Measurements from ENCODE around the gene PPP2R2C. TPM values are rescaled to one million over a fixed set of nuclear protein-coding genes. Genes with fewer than 3 reads are reported as not detected.

PPP2R2C gene
- total and polyA plus RNA-seq, 7 experiments from 2014 or later = not detected

GRCh38 chr4:6386091-6386490 lies 86.3 kb downstream of the PPP2R2C start:
- Histone ChIP-seq H3K27me3 (ENCODE audit: control insufficient read depth in 2 of 2, insufficient read depth in 2 of 2, low read length in 2 of 2) (no peaks in the 10 kb centered on the region), H3K27ac (ENCODE audit: low read depth, low read length) (no peak overlapping the region), H3K4me1 (ENCODE audit: control insufficient read depth in 2 of 2, insufficient read depth in 2 of 2, low read length in 2 of 2) (no peaks in the 10 kb centered on the region), H3K9me3 (ENCODE audit: control insufficient read depth in 2 of 3, low read length in 3 of 3) (no peaks in the 10 kb centered on the region), H3K36me3 (ENCODE audit: control insufficient read depth in 2 of 3, insufficient read depth in 3 of 3, low read length in 3 of 3) (no peaks in the 10 kb centered on the region), H3K4me3 (ENCODE audit: low read length) (no peak overlapping the region)
- Mint-ChIP-seq H3K27ac (no peak overlapping the region), H3K36me3 (no peaks in the 10 kb centered on the region), H3K4me1 (no peaks in the 10 kb centered on the region), H3K27me3 (peaks cover 0 to 38% (median 16%) of the 10 kb centered on the region in 5 donors), H3K9me3 (peaks cover 0 to 2% (median 0%) of the 10 kb centered on the region in 11 donors), H3K4me3 (no peak overlapping the region)
- intact Hi-C loops (cut with micrococcal nuclease) = no loop called here
- no peak for DNase-seq
- ChIA-PET POLR2A (no interaction called here), CTCF (no interaction called here)
- ATAC-seq = no peak

GRCh38 chr4:6385288-6385687 lies 87.1 kb downstream of the PPP2R2C start:
- intact Hi-C loops (cut with micrococcal nuclease) = no loop called here
- Mint-ChIP-seq H3K36me3 (no peaks in the 10 kb centered on the region), H3K4me3 (no peak overlapping the region), H3K27ac (no peak overlapping the region), H3K27me3 (peaks cover 0 to 38% (median 16%) of the 10 kb centered on the region in 5 donors), H3K4me1 (no peaks in the 10 kb centered on the region), H3K9me3 (peaks cover 0 to 2% (median 0%) of the 10 kb centered on the region in 11 donors)
- POLR2A ChIA-PET = no interaction called here
- no peak overlapping the region for H3K4me3 ChIP-seq (ENCODE audit: low read length)
- ATAC-seq (no peak), DNase-seq (no peak)
- no peaks in the 10 kb centered on the region for H3K4me1 ChIP-seq (ENCODE audit: control insufficient read depth in 2 of 2, insufficient read depth in 2 of 2, low read length in 2 of 2)
- no peaks in the 10 kb centered on the region for H3K36me3 ChIP-seq (ENCODE audit: control insufficient read depth in 2 of 3, insufficient read depth in 3 of 3, low read length in 3 of 3)
- no peaks in the 10 kb centered on the region for H3K27me3 ChIP-seq (ENCODE audit: control insufficient read depth in 2 of 2, insufficient read depth in 2 of 2, low read length in 2 of 2)
- no peak overlapping the region for H3K27ac ChIP-seq (ENCODE audit: low read depth, low read length)
- CTCF ChIA-PET = no interaction called here
- H3K9me3 ChIP-seq (ENCODE audit: control insufficient read depth in 2 of 3, low read length in 3 of 3) = no peaks in the 10 kb centered on the region

GRCh38 chr4:6384541-6384940 lies 87.9 kb downstream of the PPP2R2C start:
- CTCF ChIA-PET = no interaction called here
- DNase-seq = no peak

GRCh38 chr4:6383929-6384328 lies 88.5 kb downstream of the PPP2R2C start:
- DNase-seq = no peak
- Histone ChIP-seq H3K9me3 (ENCODE audit: control insufficient read depth in 2 of 3, low read length in 3 of 3) (no peaks in the 10 kb centered on the region), H3K27me3 (ENCODE audit: control insufficient read depth in 2 of 2, insufficient read depth in 2 of 2, low read length in 2 of 2) (no peaks in the 10 kb centered on the region), H3K27ac (ENCODE audit: low read depth, low read length) (no peak overlapping the region), H3K4me1 (ENCODE audit: control insufficient read depth in 2 of 2, insufficient read depth in 2 of 2, low read length in 2 of 2) (no peaks in the 10 kb centered on the region), H3K36me3 (ENCODE audit: control insufficient read depth in 2 of 3, insufficient read depth in 3 of 3, low read length in 3 of 3) (no peaks in the 10 kb centered on the region), H3K4me3 (ENCODE audit: low read length) (no peak overlapping the region)
- Mint-ChIP-seq H3K4me3 (no peak overlapping the region), H3K4me1 (no peaks in the 10 kb centered on the region), H3K27me3 (peaks cover 4 to 40% (median 16%) of the 10 kb centered on the region in 5 donors), H3K36me3 (no peaks in the 10 kb centered on the region), H3K9me3 (peaks cover 0 to 2% (median 0%) of the 10 kb centered on the region in 11 donors), H3K27ac (no peak overlapping the region)
- ATAC-seq = no peak
- intact Hi-C loops (cut with micrococcal nuclease) = no loop called here
- CTCF ChIA-PET = no interaction called here
- POLR2A ChIA-PET = no interaction called here

More at GRCh38 chr4:6384541-6384940, 87.9 kb downstream of the PPP2R2C start:
- ATAC-seq = no peak
- no peaks in the 10 kb centered on the region for H3K9me3 ChIP-seq (ENCODE audit: control insufficient read depth in 2 of 3, low read length in 3 of 3)
- H3K4me1 ChIP-seq (ENCODE audit: control insufficient read depth in 2 of 2, insufficient read depth in 2 of 2, low read length in 2 of 2) = no peaks in the 10 kb centered on the region
- no peaks in the 10 kb centered on the region for H3K36me3 Mint-ChIP-seq
- H3K36me3 ChIP-seq (ENCODE audit: control insufficient read depth in 2 of 3, insufficient read depth in 3 of 3, low read length in 3 of 3) = no peaks in the 10 kb centered on the region
- H3K4me3 Mint-ChIP-seq = no peak overlapping the region
- H3K4me3 ChIP-seq (ENCODE audit: low read length) = no peak overlapping the region
- POLR2A ChIA-PET = no interaction called here
- H3K27ac Mint-ChIP-seq = no peak overlapping the region
- intact Hi-C loops (cut with micrococcal nuclease) = no loop called here
- H3K9me3 Mint-ChIP-seq = peaks cover 0 to 2% (median 0%) of the 10 kb centered on the region in 11 donors
- H3K27me3 ChIP-seq (ENCODE audit: control insufficient read depth in 2 of 2, insufficient read depth in 2 of 2, low read length in 2 of 2) = no peaks in the 10 kb centered on the region
- H3K27ac ChIP-seq (ENCODE audit: low read depth, low read length) = no peak overlapping the region
- no peaks in the 10 kb centered on the region for H3K4me1 Mint-ChIP-seq
- peaks cover 3 to 38% (median 16%) of the 10 kb centered on the region in 5 donors for H3K27me3 Mint-ChIP-seq

- DNase-seq (no peak), ATAC-seq (no peak)
- Mint-ChIP-seq H3K36me3 (no peaks in the 10 kb centered on the region), H3K27ac (no peak overlapping the region), H3K4me3 (no peak overlapping the region), H3K4me1 (no peaks in the 10 kb centered on the region), H3K27me3 (peaks cover 4 to 39% (median 16%) of the 10 kb centered on the region in 5 donors), H3K9me3 (peaks cover 0 to 2% (median 0%) of the 10 kb centered on the region in 11 donors)
- POLR2A ChIA-PET = no interaction called here
- CTCF ChIA-PET = no interaction called here
- H3K4me3 ChIP-seq (ENCODE audit: low read length) = no peak overlapping the region
- H3K4me1 ChIP-seq (ENCODE audit: control insufficient read depth in 2 of 2, insufficient read depth in 2 of 2, low read length in 2 of 2) = no peaks in the 10 kb centered on the region
- H3K36me3 ChIP-seq (ENCODE audit: control insufficient read depth in 2 of 3, insufficient read depth in 3 of 3, low read length in 3 of 3) = no peaks in the 10 kb centered on the region
- no peaks in the 10 kb centered on the region for H3K27me3 ChIP-seq (ENCODE audit: control insufficient read depth in 2 of 2, insufficient read depth in 2 of 2, low read length in 2 of 2)
- intact Hi-C loops (cut with micrococcal nuclease) = no loop called here
- H3K27ac ChIP-seq (ENCODE audit: low read depth, low read length) = no peak overlapping the region
- no peaks in the 10 kb centered on the region for H3K9me3 ChIP-seq (ENCODE audit: control insufficient read depth in 2 of 3, low read length in 3 of 3)
Observed at GRCh38 chr4:6383009-6383404, 89.4 kb downstream of the PPP2R2C start.

GRCh38 chr4:6381571-6382123 lies 90.8 kb downstream of the PPP2R2C start:
- H3K4me1 Mint-ChIP-seq = no peaks in the 10 kb centered on the region

GRCh38 chr4:6380746-6381410 lies 91.5 kb downstream of the PPP2R2C start:
- Histone ChIP-seq H3K9me3 (ENCODE audit: control insufficient read depth in 2 of 3, low read length in 3 of 3) (no peaks in the 10 kb centered on the region), H3K27me3 (ENCODE audit: control insufficient read depth in 2 of 2, insufficient read depth in 2 of 2, low read length in 2 of 2) (no peaks in the 10 kb centered on the region), H3K27ac (ENCODE audit: low read depth, low read length) (no peak overlapping the region), H3K4me3 (ENCODE audit: low read length) (no peak overlapping the region), H3K4me1 (ENCODE audit: control insufficient read depth in 2 of 2, insufficient read depth in 2 of 2, low read length in 2 of 2) (no peaks in the 10 kb centered on the region), H3K36me3 (ENCODE audit: control insufficient read depth in 2 of 3, insufficient read depth in 3 of 3, low read length in 3 of 3) (no peaks in the 10 kb centered on the region)
- H3K27ac Mint-ChIP-seq = no peak overlapping the region
- H3K4me1 Mint-ChIP-seq = no peaks in the 10 kb centered on the region
- no peaks in the 10 kb centered on the region for H3K36me3 Mint-ChIP-seq
- H3K9me3 Mint-ChIP-seq = peaks cover 0 to 2% (median 0%) of the 10 kb centered on the region in 11 donors
- intact Hi-C loops (cut with micrococcal nuclease) = no loop called here
- ATAC-seq = no peak
- CTCF ChIA-PET = no interaction called here
- POLR2A ChIA-PET = interaction anchor here (0.9 kb wide), 1 partner anchor 611 kb away, joined by 3 read pairs; no protein-coding TSS in a partner anchor
- no peak for DNase-seq
- no peak overlapping the region for H3K4me3 Mint-ChIP-seq
- peaks cover 4 to 38% (median 19%) of the 10 kb centered on the region in 5 donors for H3K27me3 Mint-ChIP-seq

More at GRCh38 chr4:6381571-6382123, 90.8 kb downstream of the PPP2R2C start:
- Histone ChIP-seq H3K4me1 (ENCODE audit: control insufficient read depth in 2 of 2, insufficient read depth in 2 of 2, low read length in 2 of 2) (no peaks in the 10 kb centered on the region), H3K9me3 (ENCODE audit: control insufficient read depth in 2 of 3, low read length in 3 of 3) (no peaks in the 10 kb centered on the region), H3K36me3 (ENCODE audit: control insufficient read depth in 2 of 3, insufficient read depth in 3 of 3, low read length in 3 of 3) (no peaks in the 10 kb centered on the region), H3K4me3 (ENCODE audit: low read length) (no peak overlapping the region), H3K27me3 (ENCODE audit: control insufficient read depth in 2 of 2, insufficient read depth in 2 of 2, low read length in 2 of 2) (no peaks in the 10 kb centered on the region), H3K27ac (ENCODE audit: low read depth, low read length) (no peak overlapping the region)
- no peak for DNase-seq
- Mint-ChIP-seq H3K27ac (no peak overlapping the region), H3K27me3 (peaks cover 4 to 40% (median 18%) of the 10 kb centered on the region in 5 donors), H3K9me3 (peaks cover 0 to 2% (median 0%) of the 10 kb centered on the region in 11 donors), H3K4me3 (no peak overlapping the region), H3K36me3 (no peaks in the 10 kb centered on the region)
- intact Hi-C loops (cut with micrococcal nuclease) = no loop called here
- ChIA-PET CTCF (no interaction called here), POLR2A (no interaction called here)
- peak; percentile 3 for ATAC-seq
